ENCODE data around the gene C11orf24.

C11orf24 gene

DNA sequence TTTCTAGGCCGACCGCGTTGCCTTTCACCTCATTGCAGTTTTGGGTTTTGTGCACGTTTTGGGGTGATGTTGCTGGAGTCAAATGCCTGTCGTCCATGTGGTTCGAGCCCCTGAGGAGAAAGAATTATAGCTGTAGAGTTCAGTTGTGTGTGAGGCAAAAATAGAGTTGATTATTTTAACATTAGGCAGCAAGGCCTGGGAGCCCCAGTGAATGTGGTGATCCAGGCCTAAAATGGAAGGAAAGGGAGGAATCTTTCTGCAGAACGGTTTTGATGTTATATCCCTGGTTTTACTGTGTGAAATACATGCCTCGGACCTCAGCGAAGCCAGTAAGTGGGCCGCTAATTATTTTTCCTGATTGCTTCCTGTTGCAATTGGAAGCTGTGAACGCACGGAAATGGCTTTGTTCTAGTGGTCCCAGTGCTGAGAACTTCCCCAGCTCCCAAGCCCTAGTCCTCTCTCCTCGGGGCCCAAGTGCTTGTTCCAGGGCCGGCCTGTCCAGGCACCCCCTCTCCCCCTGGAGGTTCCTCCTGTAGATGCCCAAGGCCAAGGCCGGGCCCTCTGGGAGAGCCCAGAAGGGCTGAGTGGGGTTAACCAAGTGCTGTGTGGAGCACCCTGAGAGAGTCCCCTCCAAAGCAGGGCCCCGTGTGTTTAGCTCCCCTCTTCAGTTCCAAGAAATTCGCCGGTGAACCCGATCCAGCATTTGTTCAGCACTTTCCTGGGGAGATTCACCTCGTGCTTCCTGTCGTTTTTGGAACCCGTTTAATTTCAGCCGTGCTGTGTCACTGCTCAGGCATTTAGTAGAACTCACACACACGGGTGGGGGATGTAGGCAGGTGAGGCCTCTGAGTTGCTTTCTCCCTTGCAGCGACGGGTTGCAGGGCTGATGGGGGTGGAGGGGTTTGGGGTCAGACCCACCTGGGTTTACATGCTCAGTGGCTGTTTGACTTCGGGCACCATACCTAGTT is 42.7 kb upstream of the C11orf24 start:
- Histone ChIP-seq H3K4me2 (ENCODE audit: low read depth, low read length, poor library complexity, severe bottlenecking) (peak overlapping the region; percentile 87), H3K9me2 (replicated peaks; ENCODE audit: low read depth, low read length) (no peaks in the 10 kb centered on the region), H3F3A (ENCODE audit: low read depth) (peaks cover 11% of the 10 kb centered on the region), H3K9me3 (ENCODE audit: insufficient read depth, low read depth, low read length) (no peaks in the 10 kb centered on the region), H3K4me1 (ENCODE audit: insufficient read depth, low read length, poor library complexity, severe bottlenecking) (peaks cover 36% of the 10 kb centered on the region), H3K4me3 (ENCODE audit: low read length, poor library complexity, severe bottlenecking) (peak overlapping the region; percentile 81), H3K36me3 (ENCODE audit: insufficient read depth, low read length) (no peaks in the 10 kb centered on the region), H3K9ac (ENCODE audit: low read depth, low read length, poor library complexity, severe bottlenecking) (peak overlapping the region; percentile 81), H3K79me2 (ENCODE audit: insufficient read depth, low read length) (peaks cover 64% of the 10 kb centered on the region), H3K27me3 (ENCODE audit: insufficient read depth, low read length, poor library complexity, severe bottlenecking) (no peaks in the 10 kb centered on the region), H2AFZ (ENCODE audit: low read length) (0 out of 2 replicates have a peak overlapping the region, but pooled peaks have one; percentile 29), H4K20me1 (ENCODE audit: insufficient read depth, low read length, poor library complexity, severe bottlenecking) (peaks cover 21% of the 10 kb centered on the region)
- TF ChIP-seq EZH2phosphoT487 (IDR thresholded peaks at IDR 0.05; ENCODE audit: borderline replicate concordance), result no peak
- TF ChIP-seq, protein P1, sequence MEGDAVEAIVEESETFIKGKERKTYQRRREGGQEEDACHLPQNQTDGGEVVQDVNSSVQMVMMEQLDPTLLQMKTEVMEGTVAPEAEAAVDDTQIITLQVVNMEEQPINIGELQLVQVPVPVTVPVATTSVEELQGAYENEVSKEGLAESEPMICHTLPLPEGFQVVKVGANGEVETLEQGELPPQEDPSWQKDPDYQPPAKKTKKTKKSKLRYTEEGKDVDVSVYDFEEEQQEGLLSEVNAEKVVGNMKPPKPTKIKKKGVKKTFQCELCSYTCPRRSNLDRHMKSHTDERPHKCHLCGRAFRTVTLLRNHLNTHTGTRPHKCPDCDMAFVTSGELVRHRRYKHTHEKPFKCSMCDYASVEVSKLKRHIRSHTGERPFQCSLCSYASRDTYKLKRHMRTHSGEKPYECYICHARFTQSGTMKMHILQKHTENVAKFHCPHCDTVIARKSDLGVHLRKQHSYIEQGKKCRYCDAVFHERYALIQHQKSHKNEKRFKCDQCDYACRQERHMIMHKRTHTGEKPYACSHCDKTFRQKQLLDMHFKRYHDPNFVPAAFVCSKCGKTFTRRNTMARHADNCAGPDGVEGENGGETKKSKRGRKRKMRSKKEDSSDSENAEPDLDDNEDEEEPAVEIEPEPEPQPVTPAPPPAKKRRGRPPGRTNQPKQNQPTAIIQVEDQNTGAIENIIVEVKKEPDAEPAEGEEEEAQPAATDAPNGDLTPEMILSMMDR (conservative IDR thresholded peaks at IDR 0.05; ENCODE audit: low read length), result no peak

DNA sequence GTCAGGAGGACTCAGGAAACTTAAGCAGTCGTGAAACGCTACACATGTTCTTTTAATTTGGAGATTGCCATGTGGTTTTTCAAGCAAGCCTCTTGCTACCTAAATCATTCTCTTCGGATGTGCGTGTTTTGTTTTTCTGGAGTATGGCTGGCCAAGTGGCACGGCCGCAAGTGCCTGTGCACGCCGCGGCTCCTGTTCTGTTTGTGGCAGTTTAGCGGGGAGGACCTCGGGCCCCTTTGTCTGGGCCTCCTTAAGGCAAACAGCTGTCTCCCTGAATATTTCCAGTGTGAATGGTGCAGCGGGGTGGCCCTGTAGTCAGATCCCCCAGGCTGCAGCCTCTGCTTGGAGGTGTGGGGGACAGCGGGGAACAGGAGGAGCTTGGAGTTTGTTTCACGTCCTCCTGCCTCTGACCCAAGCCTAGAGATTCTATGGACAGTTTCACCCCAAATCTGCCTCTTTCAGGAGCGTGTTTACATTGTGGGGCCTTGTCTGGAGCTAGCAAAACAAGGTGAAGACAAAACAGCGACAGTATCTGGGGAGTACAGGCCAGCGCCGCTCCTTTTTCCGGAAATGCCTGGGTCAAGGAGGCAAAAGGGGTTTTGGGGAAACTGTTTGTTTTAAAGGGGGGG is 41.9 kb upstream of the C11orf24 start:
- peak overlapping the region; percentile 81 for H3K9ac ChIP-seq (ENCODE audit: low read depth, low read length, poor library complexity, severe bottlenecking)
- H2AFZ ChIP-seq (ENCODE audit: low read length), result no peak overlapping the region; the same call in 1 of the 2 replicates
- H3K4me1 ChIP-seq (ENCODE audit: insufficient read depth, low read length, poor library complexity, severe bottlenecking), result peaks cover 36% of the 10 kb centered on the region
- TF ChIP-seq, protein P1 (conservative IDR thresholded peaks at IDR 0.05; ENCODE audit: low read length), result no peak
- TF ChIP-seq EZH2phosphoT487 (IDR thresholded peaks at IDR 0.05; ENCODE audit: borderline replicate concordance), result no peak
- no peaks in the 10 kb centered on the region for H3K27me3 ChIP-seq (ENCODE audit: insufficient read depth, low read length, poor library complexity, severe bottlenecking)
- H3K79me2 ChIP-seq (ENCODE audit: insufficient read depth, low read length), result peaks cover 56% of the 10 kb centered on the region
- no peaks in the 10 kb centered on the region for H3K9me3 ChIP-seq (ENCODE audit: insufficient read depth, low read depth, low read length)
- peaks cover 11% of the 10 kb centered on the region for H3F3A ChIP-seq (ENCODE audit: low read depth)
- peak overlapping the region; percentile 87 for H3K4me2 ChIP-seq (ENCODE audit: low read depth, low read length, poor library complexity, severe bottlenecking)
- peak overlapping the region; percentile 81 for H3K4me3 ChIP-seq (ENCODE audit: low read length, poor library complexity, severe bottlenecking)
- no peaks in the 10 kb centered on the region for H3K9me2 ChIP-seq (replicated peaks; ENCODE audit: low read depth, low read length)
- peaks cover 21% of the 10 kb centered on the region for H4K20me1 ChIP-seq (ENCODE audit: insufficient read depth, low read length, poor library complexity, severe bottlenecking)
- H3K36me3 ChIP-seq (ENCODE audit: insufficient read depth, low read length), result no peaks in the 10 kb centered on the region

DNA sequence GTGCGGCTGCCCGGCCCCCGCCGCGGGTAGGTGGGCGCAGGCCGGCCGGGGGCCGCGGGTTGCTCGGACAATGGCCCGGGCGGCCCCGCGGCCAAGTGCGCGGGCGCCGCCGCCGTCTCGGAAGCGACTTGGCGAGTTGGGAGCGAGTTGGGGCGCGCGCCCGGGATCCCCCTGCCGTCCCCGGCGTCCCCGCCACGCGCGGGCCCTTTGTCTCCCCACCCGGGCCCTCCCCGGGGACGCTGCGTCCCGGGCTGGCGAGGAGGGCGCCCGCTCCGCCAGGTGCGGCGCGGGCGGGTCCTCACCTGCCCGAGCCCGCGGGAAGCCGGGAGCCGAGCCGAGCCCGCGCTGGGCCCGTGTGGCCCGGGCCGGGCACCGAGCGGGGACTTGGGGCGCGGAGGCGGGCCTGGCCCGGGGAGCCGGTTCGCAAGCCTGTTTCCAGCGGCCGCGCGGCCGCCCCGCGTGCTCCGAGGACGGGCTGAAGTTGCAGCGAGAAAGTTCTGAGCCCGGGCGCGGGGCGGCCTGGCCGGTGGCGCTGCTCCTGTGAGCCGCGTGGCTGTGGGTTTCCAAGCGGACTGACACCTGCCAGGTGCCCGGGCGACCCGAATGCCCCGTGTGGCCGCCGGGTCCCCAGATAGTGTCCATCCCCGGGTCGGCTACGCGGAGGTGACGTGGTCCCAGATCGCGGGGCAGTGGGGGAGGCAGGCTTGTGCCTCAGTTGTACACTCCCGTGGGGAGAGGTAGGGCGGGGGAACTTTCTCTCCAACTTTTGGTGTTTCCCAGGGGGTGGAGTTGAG is 41.2 kb upstream of the C11orf24 start:
- no peak overlapping the region; the same call in 1 of the 2 replicates for H2AFZ ChIP-seq (ENCODE audit: low read length)
- peaks cover 48% of the 10 kb centered on the region for H3K79me2 ChIP-seq (ENCODE audit: insufficient read depth, low read length)
- H3F3A ChIP-seq (ENCODE audit: low read depth), result peaks cover 11% of the 10 kb centered on the region
- H3K9ac ChIP-seq (ENCODE audit: low read depth, low read length, poor library complexity, severe bottlenecking), result peak overlapping the region; percentile 81
- peak overlapping the region; percentile 81 for H3K4me3 ChIP-seq (ENCODE audit: low read length, poor library complexity, severe bottlenecking)
- H4K20me1 ChIP-seq (ENCODE audit: insufficient read depth, low read length, poor library complexity, severe bottlenecking), result peaks cover 21% of the 10 kb centered on the region
- no peaks in the 10 kb centered on the region for H3K9me2 ChIP-seq (replicated peaks; ENCODE audit: low read depth, low read length)
- no peaks in the 10 kb centered on the region for H3K9me3 ChIP-seq (ENCODE audit: insufficient read depth, low read depth, low read length)
- peak overlapping the region; percentile 87 for H3K4me2 ChIP-seq (ENCODE audit: low read depth, low read length, poor library complexity, severe bottlenecking)
- TF ChIP-seq EZH2phosphoT487 (IDR thresholded peaks at IDR 0.05; ENCODE audit: borderline replicate concordance), result no peak
- TF ChIP-seq, protein P1 (conservative IDR thresholded peaks at IDR 0.05; ENCODE audit: low read length), result no peak
- H3K4me1 ChIP-seq (ENCODE audit: insufficient read depth, low read length, poor library complexity, severe bottlenecking), result peaks cover 36% of the 10 kb centered on the region
- H3K27me3 ChIP-seq (ENCODE audit: insufficient read depth, low read length, poor library complexity, severe bottlenecking), result no peaks in the 10 kb centered on the region
- no peaks in the 10 kb centered on the region for H3K36me3 ChIP-seq (ENCODE audit: insufficient read depth, low read length)

Data from Loucy (cell line).